ENCODE results near the gene POLR2C. TPM values are rescaled to one million over a fixed set of nuclear protein-coding genes. Genes with fewer than 3 reads are reported as not detected.
"Not testable (repeated sequence)": the region's sequence is repeated elsewhere in the genome, so short reads cannot be mapped to it uniquely, and the experiment has no call there.

The POLR2C gene
- total RNA-seq, 1 experiment from 2014 or later: 151 TPM

- not testable (repeated sequence) for H3K9me3 ChIP-seq (replicated peaks); H3K4me3 ChIP-seq; H3K27ac ChIP-seq; H3K36me3 ChIP-seq; DNase-seq; H3K4me1 ChIP-seq
- H3K27me3 ChIP-seq: peaks cover 52% of the 10 kb centered on the region
Measured at GRCh38 chr16:57499941-57500340, 37.5 kb downstream of the POLR2C start.

GRCh38 chr16:57500578-57501111 is 38.2 kb downstream of the POLR2C start:
- Histone ChIP-seq H3K27me3 (peaks cover 59% of the 10 kb centered on the region), H3K4me3 (no peak overlapping the region), H3K4me1 (peaks cover 3% of the 10 kb centered on the region; the same call in 1 of the 2 replicates), H3K9me3 (replicated peaks) (no peaks in the 10 kb centered on the region), H3K27ac (no peak overlapping the region), H3K36me3 (no peaks in the 10 kb centered on the region)
- no peak for DNase-seq

- Histone ChIP-seq H3K27ac (no peak overlapping the region), H3K27me3 (peaks cover 62% of the 10 kb centered on the region), H3K4me3 (no peak overlapping the region), H3K36me3 (no peaks in the 10 kb centered on the region), H3K4me1 (peaks cover 3% of the 10 kb centered on the region; the same call in 1 of the 2 replicates), H3K9me3 (replicated peaks) (no peaks in the 10 kb centered on the region)
- DNase-seq: no peak
Measured at GRCh38 chr16:57501492-57501891, 39.0 kb downstream of the POLR2C start.

GRCh38 chr16:57502048-57502775 is 39.7 kb downstream of the POLR2C start:
- no peak for DNase-seq
- Histone ChIP-seq H3K27me3 (peaks cover 68% of the 10 kb centered on the region), H3K36me3 (no peaks in the 10 kb centered on the region), H3K27ac (no peak overlapping the region), H3K9me3 (replicated peaks) (no peaks in the 10 kb centered on the region), H3K4me1 (peaks cover 3% of the 10 kb centered on the region; the same call in 1 of the 2 replicates), H3K4me3 (no peak overlapping the region)

- peaks cover 76% of the 10 kb centered on the region for H3K27me3 ChIP-seq
- no peak overlapping the region for H3K4me3 ChIP-seq
- DNase-seq: no peak
- no peaks in the 10 kb centered on the region for H3K9me3 ChIP-seq (replicated peaks)
- no peak overlapping the region for H3K27ac ChIP-seq
- no peaks in the 10 kb centered on the region for H3K36me3 ChIP-seq
- peaks cover 3% of the 10 kb centered on the region; the same call in 1 of the 2 replicates for H3K4me1 ChIP-seq
Measured at GRCh38 chr16:57503366-57503765, 40.9 kb downstream of the POLR2C start.

- H3K36me3 ChIP-seq: no peaks in the 10 kb centered on the region
- H3K4me1 ChIP-seq: peaks cover 3% of the 10 kb centered on the region; the same call in 1 of the 2 replicates
Measured at GRCh38 chr16:57504001-57504400, 41.5 kb downstream of the POLR2C start.

GRCh38 chr16:57504491-57504890 is 42.0 kb downstream of the POLR2C start:
- Histone ChIP-seq H3K36me3 (no peaks in the 10 kb centered on the region), H3K9me3 (replicated peaks) (no peaks in the 10 kb centered on the region), H3K27ac (no peak overlapping the region), H3K4me1 (peaks cover 3% of the 10 kb centered on the region; the same call in 1 of the 2 replicates), H3K27me3 (peaks cover 77% of the 10 kb centered on the region), H3K4me3 (no peak overlapping the region)
- DNase-seq: no peak

More at GRCh38 chr16:57504001-57504400, 41.5 kb downstream of the POLR2C start:
- Histone ChIP-seq H3K9me3 (replicated peaks) (no peaks in the 10 kb centered on the region), H3K27ac (no peak overlapping the region), H3K27me3 (peaks cover 76% of the 10 kb centered on the region), H3K4me3 (no peak overlapping the region)
- no peak for DNase-seq

GRCh38 chr16:57505169-57505568 is 42.7 kb downstream of the POLR2C start:
- Histone ChIP-seq H3K9me3 (replicated peaks) (no peaks in the 10 kb centered on the region), H3K36me3 (no peaks in the 10 kb centered on the region), H3K27ac (no peak overlapping the region), H3K4me1 (peaks cover 3% of the 10 kb centered on the region; the same call in 1 of the 2 replicates), H3K27me3 (peaks cover 70% of the 10 kb centered on the region), H3K4me3 (no peak overlapping the region)
- DNase-seq: no peak

GRCh38 chr16:57507136-57508034 is 44.9 kb downstream of the POLR2C start:
- peaks cover 53% of the 10 kb centered on the region for H3K27me3 ChIP-seq
- no peak overlapping the region for H3K27ac ChIP-seq
- H3K4me3 ChIP-seq: no peak overlapping the region
- H3K9me3 ChIP-seq (replicated peaks): no peaks in the 10 kb centered on the region
- peak in 1 of 2 experiments; percentile 31 for DNase-seq
- H3K4me1 ChIP-seq: no peaks in the 10 kb centered on the region
- H3K36me3 ChIP-seq: no peaks in the 10 kb centered on the region

GRCh38 chr16:57508035-57508425 is 45.6 kb downstream of the POLR2C start:
- H3K36me3 ChIP-seq: no peaks in the 10 kb centered on the region
- H3K27ac ChIP-seq: no peak overlapping the region
- peaks cover 50% of the 10 kb centered on the region for H3K27me3 ChIP-seq
- H3K9me3 ChIP-seq (replicated peaks): no peaks in the 10 kb centered on the region
- no peak for DNase-seq
- H3K4me3 ChIP-seq: no peak overlapping the region
- H3K4me1 ChIP-seq: no peaks in the 10 kb centered on the region

- no peak overlapping the region for H3K4me3 ChIP-seq
- H3K27me3 ChIP-seq: peaks cover 40% of the 10 kb centered on the region
- no peaks in the 10 kb centered on the region for H3K9me3 ChIP-seq (replicated peaks)
- H3K27ac ChIP-seq: no peak overlapping the region
- H3K36me3 ChIP-seq: no peaks in the 10 kb centered on the region
- no peak for DNase-seq
- H3K4me1 ChIP-seq: no peaks in the 10 kb centered on the region
Measured at GRCh38 chr16:57509231-57509923, 46.9 kb downstream of the POLR2C start.

GRCh38 chr16:57510016-57510871 is 47.8 kb downstream of the POLR2C start:
- H3K27ac ChIP-seq: no peak overlapping the region

GRCh38 chr16:57512296-57513001 is 50.0 kb downstream of the POLR2C start:
- no peak for DNase-seq
- Histone ChIP-seq H3K36me3 (no peaks in the 10 kb centered on the region), H3K27ac (no peak overlapping the region), H3K27me3 (peaks cover 16% of the 10 kb centered on the region), H3K9me3 (replicated peaks) (no peaks in the 10 kb centered on the region), H3K4me1 (no peaks in the 10 kb centered on the region), H3K4me3 (no peak overlapping the region)

More at GRCh38 chr16:57510016-57510871, 47.8 kb downstream of the POLR2C start:
- no peaks in the 10 kb centered on the region for H3K9me3 ChIP-seq (replicated peaks)
- H3K4me3 ChIP-seq: no peak overlapping the region
- H3K36me3 ChIP-seq: no peaks in the 10 kb centered on the region
- peaks cover 34% of the 10 kb centered on the region for H3K27me3 ChIP-seq
- DNase-seq: no peak
- H3K4me1 ChIP-seq: no peaks in the 10 kb centered on the region

Measured in SJCRH30 (cell line).